OCI-M1 (cell line): Measurements from ENCODE around the gene FGF13.

Experiments
- DNase-seq: peaks from one replicate; lab custom pipeline; 2025; lab: John Stamatoyannopoulos, UW

FGF13 gene

GRCh38 chrX:138711399-138712347, at the start of gene FGF13:
Gene FGF13 (minus strand): TSS chrX:138711717. CDS start chrX:138711003, 714 bp downstream.
- no peak for DNase-seq

GRCh38 chrX:138759217-138759943, 47.9 kb upstream of the FGF13 start:
- no peak for DNase-seq

DNA sequence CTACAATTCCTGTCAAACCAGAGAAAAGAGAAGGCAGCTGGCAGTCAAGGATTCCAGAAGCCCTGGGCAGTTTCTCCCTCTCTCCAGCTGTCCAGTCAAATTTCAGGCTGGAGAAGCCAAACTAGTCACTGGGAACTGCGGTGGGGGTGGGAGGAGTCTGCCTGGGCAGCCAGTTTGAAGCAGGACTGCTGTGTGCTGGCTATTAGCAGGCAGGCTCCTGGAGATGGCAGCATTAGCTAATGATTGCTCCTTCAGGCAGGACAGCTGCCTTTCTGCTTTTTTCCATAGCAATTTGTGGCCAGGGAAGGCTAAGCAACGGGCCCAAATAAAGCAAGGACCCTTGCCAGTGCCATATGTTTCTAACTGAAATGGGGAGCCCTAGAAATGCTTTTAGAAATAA, 44.7 kb upstream of the FGF13 start:
- no peak for DNase-seq

- DNase-seq = no peak
Observed at GRCh38 chrX:138754861-138755260, 43.3 kb upstream of the FGF13 start.

DNA sequence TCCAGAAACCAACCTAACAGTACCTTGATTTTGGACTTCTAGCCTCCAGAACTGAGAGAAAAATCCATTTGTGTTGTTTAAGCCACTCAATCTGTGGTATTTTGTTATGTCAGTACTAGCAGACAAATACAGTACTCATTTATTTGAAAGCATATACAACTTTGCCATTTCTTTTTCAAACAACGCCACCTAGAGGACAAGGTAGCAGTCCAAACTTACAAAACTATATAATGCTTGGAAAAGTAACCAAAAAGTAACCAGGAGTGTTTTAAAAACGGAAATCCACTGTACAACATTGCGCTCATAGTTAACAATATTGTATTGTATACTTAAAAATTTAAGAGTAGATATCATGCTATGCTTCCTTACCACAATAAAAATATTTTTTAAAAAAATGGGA, 37.0 kb upstream of the FGF13 start:
- peak; percentile 46 for DNase-seq

GRCh38 chrX:138745196-138745595, 33.7 kb upstream of the FGF13 start:
- peak; percentile 68 for DNase-seq

DNA sequence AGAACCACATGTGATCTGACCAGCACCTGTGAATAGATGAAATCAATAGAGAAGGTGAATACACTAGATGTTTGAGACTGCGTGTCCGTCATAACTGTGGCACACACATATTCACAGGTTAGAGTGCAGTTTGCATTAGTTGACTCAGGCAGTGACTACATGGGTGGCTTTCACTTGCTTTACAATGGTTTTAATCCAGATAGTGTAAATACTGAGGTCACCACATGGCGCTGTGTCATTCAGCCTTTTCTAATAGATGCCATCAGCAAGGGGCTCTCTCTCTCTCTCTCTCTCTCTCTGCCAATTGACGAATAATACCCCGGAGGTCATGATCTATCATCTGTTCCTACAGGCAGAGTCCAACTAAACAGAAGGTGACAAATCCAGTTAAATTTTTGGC, 30.7 kb upstream of the FGF13 start:
- DNase-seq = no peak

DNA sequence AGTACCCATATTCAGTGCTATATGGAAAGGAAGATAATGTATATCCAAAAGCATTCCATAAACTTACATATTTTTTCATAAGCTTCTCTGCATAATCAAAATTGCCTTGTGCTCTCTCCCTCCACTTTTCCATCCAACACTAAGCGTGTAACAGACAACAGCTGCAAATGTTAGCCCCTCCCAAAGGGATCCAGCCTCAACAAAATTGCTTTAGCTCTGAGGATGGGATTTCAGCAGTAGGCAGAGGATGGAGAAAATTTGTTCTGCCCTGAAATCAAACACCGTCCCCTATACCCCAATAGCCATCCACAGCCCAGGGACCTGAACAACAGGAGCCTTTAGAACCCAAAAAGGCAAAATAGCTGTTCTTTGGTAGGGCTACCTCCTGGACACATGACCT, 28.8 kb upstream of the FGF13 start:
- DNase-seq = no peak

GRCh38 chrX:138723301-138723700, 11.8 kb upstream of the FGF13 start:
- DNase-seq = no peak

DNA sequence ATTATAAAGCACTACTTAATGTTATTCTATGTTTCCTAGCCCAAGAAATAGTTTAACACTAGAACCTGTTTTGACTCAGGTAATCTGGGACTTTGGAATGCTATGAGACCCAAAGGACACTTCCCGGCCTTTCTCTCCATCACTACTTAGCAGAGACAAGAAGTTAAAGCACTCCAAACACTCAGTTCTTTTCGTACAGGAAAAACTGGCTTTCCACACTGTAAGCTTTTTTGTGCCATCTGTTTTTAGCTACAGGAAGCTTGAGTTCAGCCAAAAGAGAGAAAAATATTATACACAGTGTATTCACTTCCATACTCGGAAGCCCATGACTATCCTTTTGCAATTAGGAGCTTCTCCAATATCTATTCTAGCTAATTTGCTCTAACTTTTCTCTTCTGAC, 7.9 kb upstream of the FGF13 start:
- DNase-seq = no peak

- DNase-seq = no peak
Observed at GRCh38 chrX:138718941-138719340, 7.4 kb upstream of the FGF13 start.

DNA sequence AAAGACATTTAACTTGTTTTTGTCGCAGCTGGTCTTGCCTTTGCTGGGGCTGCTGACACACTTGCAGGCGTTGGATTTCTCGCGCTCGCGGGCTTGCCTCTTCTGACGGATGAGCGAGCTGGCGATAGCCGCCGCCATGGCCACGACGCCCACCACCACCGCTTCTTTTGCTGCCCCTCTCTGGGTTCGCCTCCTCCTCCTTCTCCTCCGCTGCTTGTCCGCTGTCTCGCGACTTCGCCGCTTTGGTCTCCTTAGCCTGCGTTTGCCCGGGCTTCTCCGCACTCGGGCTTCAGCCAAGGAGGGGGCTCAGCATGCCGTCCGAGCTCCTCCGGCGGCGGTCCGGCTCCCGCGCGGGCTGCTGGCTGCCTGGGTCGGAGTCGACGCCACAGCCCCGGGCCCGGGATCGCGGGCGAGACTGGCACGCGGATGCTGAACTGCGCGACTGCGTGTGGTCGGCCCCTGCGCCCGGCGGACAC, 613 bp downstream of the FGF13 start:
- no peak for DNase-seq

- no peak for DNase-seq
Observed at GRCh38 chrX:138709886-138710791, 1.4 kb downstream of the FGF13 start.

- DNase-seq = peak; percentile 0
Observed at GRCh38 chrX:138708268-138708667, 3.2 kb downstream of the FGF13 start.

DNA sequence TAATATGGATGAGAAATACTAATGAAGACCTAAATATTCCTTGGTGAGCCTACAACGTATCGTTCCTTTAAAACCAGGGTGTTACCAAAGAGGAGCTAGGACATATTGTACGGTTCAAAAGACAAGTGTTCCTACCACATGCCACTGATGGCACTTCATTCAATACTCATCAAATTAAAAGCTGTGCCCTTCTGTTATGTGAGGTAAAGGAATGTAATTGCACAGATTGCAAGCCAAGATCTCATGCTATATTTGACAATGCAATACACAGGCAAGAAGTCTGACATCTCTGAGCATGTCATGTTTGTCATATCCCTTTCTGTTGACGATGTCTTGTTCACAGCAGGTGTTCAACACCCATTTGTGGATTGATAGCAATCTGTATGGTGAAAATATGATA, 6.9 kb downstream of the FGF13 start:
- no peak for DNase-seq

GRCh38 chrX:138704101-138704500, 7.4 kb downstream of the FGF13 start:
- DNase-seq = no peak

GRCh38 chrX:138692591-138692990, 18.9 kb downstream of the FGF13 start:
- no peak for DNase-seq

DNA sequence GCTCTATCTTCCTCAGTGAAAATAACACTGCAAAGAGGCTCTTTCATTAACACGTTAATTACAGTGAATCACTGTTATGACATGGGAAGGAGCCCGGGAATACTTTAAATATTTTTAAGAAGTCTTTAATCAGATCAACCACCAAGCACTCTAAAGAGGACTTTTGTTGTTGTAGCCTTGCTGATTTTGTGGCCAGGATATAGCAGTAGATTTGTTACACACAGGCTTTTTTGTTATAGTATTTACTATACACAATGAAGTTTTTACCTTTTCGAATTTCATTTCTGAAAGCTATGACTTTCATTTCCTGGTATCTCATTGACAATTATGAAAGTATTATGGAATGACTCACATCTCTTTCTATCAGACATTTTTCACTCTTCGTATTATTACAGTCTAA, 20.3 kb downstream of the FGF13 start:
- DNase-seq = no peak

- no peak for DNase-seq
Observed at GRCh38 chrX:138690591-138690990, 20.9 kb downstream of the FGF13 start.

- DNase-seq = no peak
Observed at GRCh38 chrX:138683600-138683999, 27.9 kb downstream of the FGF13 start.

GRCh38 chrX:138669693-138670092, 41.8 kb downstream of the FGF13 start:
- no peak for DNase-seq

DNA sequence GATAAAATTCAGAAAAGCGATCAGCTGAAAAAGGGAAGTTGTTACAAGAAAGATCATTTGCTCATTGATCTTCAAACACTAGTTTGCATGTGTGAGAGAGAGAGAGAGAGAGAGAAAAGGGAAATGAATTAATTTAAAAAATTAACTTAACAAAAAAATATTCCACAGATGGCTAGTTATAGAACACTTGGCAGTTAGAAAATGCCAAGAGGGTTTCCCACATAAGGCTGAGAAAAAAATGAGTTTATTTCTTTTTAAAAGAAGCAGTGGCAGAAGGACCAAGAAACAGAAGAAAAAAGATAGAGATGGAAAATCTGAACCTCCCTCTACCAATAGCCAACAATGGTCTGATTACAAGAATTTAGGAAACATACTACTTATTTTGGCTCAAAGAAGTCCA, 47.1 kb downstream of the FGF13 start:
- no peak for DNase-seq
